ENCODE measurements around the gene INPP5A. TPM values are rescaled to one million over a fixed set of nuclear protein-coding genes. Genes with fewer than 3 reads are reported as not detected.
"Not testable (repeated sequence)": the region's sequence is repeated elsewhere in the genome, so short reads cannot be mapped to it uniquely, and the experiment has no call there.

INPP5A gene
- total RNA-seq, 1 donor from 2014 or later: 36.3 TPM

- Mint-ChIP-seq H3K4me3 (ENCODE audit: unreplicated experiment) (no peak overlapping the region), H3K27ac (ENCODE audit: unreplicated experiment) (no peak overlapping the region), H3K27me3 (ENCODE audit: unreplicated experiment) (peaks cover 18% of the 10 kb centered on the region), H3K36me3 (ENCODE audit: unreplicated experiment) (peaks cover 19% of the 10 kb centered on the region), H3K9me3 (ENCODE audit: unreplicated experiment) (peaks cover 10% of the 10 kb centered on the region), H3K4me1 (ENCODE audit: low read depth, unreplicated experiment) (no peaks in the 10 kb centered on the region)
- DNase-seq: no peak
- no peak for TF ChIP-seq CTCF (IDR thresholded peaks at IDR 0.05; ENCODE audit: partially characterized antibody, unreplicated experiment)
Observed at GRCh38 chr10:132817701-132818211, 280.2 kb downstream of the INPP5A start.

- peaks cover 19% of the 10 kb centered on the region for H3K36me3 Mint-ChIP-seq (ENCODE audit: unreplicated experiment)
- no peak for DNase-seq
- no peak overlapping the region for H3K4me3 Mint-ChIP-seq (ENCODE audit: unreplicated experiment)
- peak overlapping the region; percentile 31 for H3K27ac Mint-ChIP-seq (ENCODE audit: unreplicated experiment)
- no peak for TF ChIP-seq CTCF (IDR thresholded peaks at IDR 0.05; ENCODE audit: partially characterized antibody, unreplicated experiment)
- H3K9me3 Mint-ChIP-seq (ENCODE audit: unreplicated experiment): peaks cover 10% of the 10 kb centered on the region
- H3K4me1 Mint-ChIP-seq (ENCODE audit: low read depth, unreplicated experiment): no peaks in the 10 kb centered on the region
- H3K27me3 Mint-ChIP-seq (ENCODE audit: unreplicated experiment): peaks cover 18% of the 10 kb centered on the region
Observed at GRCh38 chr10:132820056-132820455, 282.5 kb downstream of the INPP5A start.

GRCh38 chr10:132825783-132826523 lies 288.4 kb downstream of the INPP5A start:
- H3K9me3 Mint-ChIP-seq (ENCODE audit: unreplicated experiment); H3K4me3 Mint-ChIP-seq (ENCODE audit: unreplicated experiment); DNase-seq; H3K27me3 Mint-ChIP-seq (ENCODE audit: unreplicated experiment); H3K27ac Mint-ChIP-seq (ENCODE audit: unreplicated experiment): not testable (repeated sequence)
- H3K36me3 Mint-ChIP-seq (ENCODE audit: unreplicated experiment): peaks cover 11% of the 10 kb centered on the region
- peaks cover 15% of the 10 kb centered on the region for H3K4me1 Mint-ChIP-seq (ENCODE audit: low read depth, unreplicated experiment)

- no peak overlapping the region for H3K4me3 Mint-ChIP-seq (ENCODE audit: unreplicated experiment)
- H3K9me3 Mint-ChIP-seq (ENCODE audit: unreplicated experiment): peaks cover 3% of the 10 kb centered on the region
- DNase-seq: peak; percentile 11
- peaks cover 11% of the 10 kb centered on the region for H3K36me3 Mint-ChIP-seq (ENCODE audit: unreplicated experiment)
- no peak overlapping the region for H3K27ac Mint-ChIP-seq (ENCODE audit: unreplicated experiment)
- no peak for TF ChIP-seq CTCF (IDR thresholded peaks at IDR 0.05; ENCODE audit: partially characterized antibody, unreplicated experiment)
- peaks cover 4% of the 10 kb centered on the region for H3K27me3 Mint-ChIP-seq (ENCODE audit: unreplicated experiment)
- H3K4me1 Mint-ChIP-seq (ENCODE audit: low read depth, unreplicated experiment): peaks cover 15% of the 10 kb centered on the region
Observed at GRCh38 chr10:132826524-132827422, 289.2 kb downstream of the INPP5A start.

GRCh38 chr10:132827423-132827789 lies 289.8 kb downstream of the INPP5A start:
- Mint-ChIP-seq H3K36me3 (ENCODE audit: unreplicated experiment) (peaks cover 11% of the 10 kb centered on the region), H3K4me3 (ENCODE audit: unreplicated experiment) (no peak overlapping the region)
- no peak for TF ChIP-seq CTCF (IDR thresholded peaks at IDR 0.05; ENCODE audit: partially characterized antibody, unreplicated experiment)

More at GRCh38 chr10:132827423-132827789, 289.8 kb downstream of the INPP5A start:
- no peak for DNase-seq
- no peak overlapping the region for H3K27ac Mint-ChIP-seq (ENCODE audit: unreplicated experiment)
- peaks cover 3% of the 10 kb centered on the region for H3K9me3 Mint-ChIP-seq (ENCODE audit: unreplicated experiment)
- H3K4me1 Mint-ChIP-seq (ENCODE audit: low read depth, unreplicated experiment): peaks cover 15% of the 10 kb centered on the region
- peaks cover 4% of the 10 kb centered on the region for H3K27me3 Mint-ChIP-seq (ENCODE audit: unreplicated experiment)
